Upper lobe of right lung (tissue), 1 donor: ENCODE measurements around the gene DNAH10. TPM values are rescaled to one million over a fixed set of nuclear protein-coding genes. Genes with fewer than 3 reads are reported as not detected.

ENCODE experiments used
- ATAC-seq: fragments of 200-7000 bp; cut with Tn5 transposase; one replicate; pipeline ENCODE4 v1.9.1; 2020; ENCODE audit warnings: mild to moderate bottlenecking, moderate library complexity
- DNase-seq: peaks from one replicate; pipeline ENCODE4 v3.0.0-alpha.2; 2020
- H3K27ac ChIP-seq: fragments of 200-600 bp; one replicate; pipeline ENCODE4 v1.8.0; 2022
- H3K27me3 ChIP-seq: fragments of 200-600 bp; one replicate; pipeline ENCODE4 v1.8.0; 2022; ENCODE audit warnings: mild to moderate bottlenecking
- H3K36me3 ChIP-seq: fragments of 200-600 bp; one replicate; pipeline ENCODE4 v1.8.0; 2022
- H3K4me1 ChIP-seq: fragments of 200-600 bp; one replicate; pipeline ENCODE4 v1.8.0; 2022
- H3K4me3 ChIP-seq: fragments of 200-600 bp; one replicate; pipeline ENCODE4 v1.8.0; 2022; ENCODE audit warnings: mild to moderate bottlenecking
- H3K9me3 ChIP-seq: fragments of 200-600 bp; one replicate; pipeline ENCODE4 v1.8.0; 2022
- CTCF ChIP-seq: fragments of 200-600 bp; IDR thresholded peaks from one replicate; pipeline ENCODE4 v1.8.0; 2022; ENCODE audit warnings: antibody characterized with exemption
- intact Hi-C: fragments of 100-400 bp; cut with DNase I; formaldehyde crosslinking; loops from one replicate; pipeline ENCODE4 v1.11.0; 2022
- total RNA-seq: library from RNA; stranded (reverse); fragmentation: NEBNext Ultra II Directional; extraction: Animal tissue kit (Norgen Biotek cat#: 25700); gene quantifications from one replicate; pipeline ENCODE4 v1.2.1, GENCODE V29; 2021
- donor health status: DM: no; HTN: yes; CAD: no; lungs with severe emphysema.

Gene DNAH10
- total RNA-seq, 1 donor from 2014 or later, result 0.23 TPM

GRCh38 chr12:123726962-123727361, 35.1 kb upstream of the DNAH10 start:
- Histone ChIP-seq H3K4me1 (no peaks in the 10 kb centered on the region), H3K27ac (no peak overlapping the region), H3K4me3 (no peak overlapping the region), H3K27me3 (no peaks in the 10 kb centered on the region), H3K36me3 (peaks cover 83% of the 10 kb centered on the region), H3K9me3 (no peaks in the 10 kb centered on the region)
- no peak for TF ChIP-seq CTCF
- intact Hi-C loops, result no loop called here
- ATAC-seq, result no peak
- DNase-seq, result no peak

- ATAC-seq, result no peak
- intact Hi-C loops, result no loop called here
These were observed 34.2 kb upstream of the DNAH10 start for GRCh38 chr12:123727878-123728277.

GRCh38 chr12:123731596-123731995, 30.5 kb upstream of the DNAH10 start:
- H3K27me3 ChIP-seq, result no peaks in the 10 kb centered on the region
- no peaks in the 10 kb centered on the region for H3K4me1 ChIP-seq
- no peak for TF ChIP-seq CTCF
- peaks cover 86% of the 10 kb centered on the region for H3K36me3 ChIP-seq
- DNase-seq, result no peak
- intact Hi-C loops, result no loop called here
- no peak for ATAC-seq
- no peak overlapping the region for H3K27ac ChIP-seq
- H3K4me3 ChIP-seq, result no peak overlapping the region
- H3K9me3 ChIP-seq, result no peaks in the 10 kb centered on the region

More at GRCh38 chr12:123727878-123728277, 34.2 kb upstream of the DNAH10 start:
- no peak for TF ChIP-seq CTCF
- Histone ChIP-seq H3K27me3 (no peaks in the 10 kb centered on the region), H3K36me3 (peaks cover 83% of the 10 kb centered on the region), H3K27ac (no peak overlapping the region), H3K4me3 (no peak overlapping the region), H3K4me1 (no peaks in the 10 kb centered on the region), H3K9me3 (no peaks in the 10 kb centered on the region)
- no peak for DNase-seq

- TF ChIP-seq CTCF, result no peak
- H3K27ac ChIP-seq, result no peak overlapping the region
- no peak overlapping the region for H3K4me3 ChIP-seq
- H3K4me1 ChIP-seq, result no peaks in the 10 kb centered on the region
- no peaks in the 10 kb centered on the region for H3K27me3 ChIP-seq
- H3K36me3 ChIP-seq, result peaks cover 86% of the 10 kb centered on the region
- no peak for ATAC-seq
- no peaks in the 10 kb centered on the region for H3K9me3 ChIP-seq
- intact Hi-C loops, result no loop called here
- DNase-seq, result no peak
These were observed 29.9 kb upstream of the DNAH10 start for GRCh38 chr12:123732251-123732650.

- no peak overlapping the region for H3K4me3 ChIP-seq
- no peak for TF ChIP-seq CTCF
- H3K9me3 ChIP-seq, result no peaks in the 10 kb centered on the region
- no peaks in the 10 kb centered on the region for H3K27me3 ChIP-seq
- DNase-seq, result no peak
- peaks cover 88% of the 10 kb centered on the region for H3K36me3 ChIP-seq
- H3K27ac ChIP-seq, result no peak overlapping the region
- ATAC-seq, result no peak
- intact Hi-C loops, result no loop called here
- H3K4me1 ChIP-seq, result no peaks in the 10 kb centered on the region
These were observed 28.9 kb upstream of the DNAH10 start for GRCh38 chr12:123733229-123733628.

- ATAC-seq, result no peak
- no peak for TF ChIP-seq CTCF
- intact Hi-C loops, result no loop called here
- no peaks in the 10 kb centered on the region for H3K9me3 ChIP-seq
- no peak overlapping the region for H3K27ac ChIP-seq
- H3K4me1 ChIP-seq, result no peaks in the 10 kb centered on the region
- H3K4me3 ChIP-seq, result no peak overlapping the region
- H3K27me3 ChIP-seq, result no peaks in the 10 kb centered on the region
- H3K36me3 ChIP-seq, result peaks cover 91% of the 10 kb centered on the region
- DNase-seq, result no peak
These were observed 27.8 kb upstream of the DNAH10 start for GRCh38 chr12:123734268-123734667.
